GM23338 (cell line): ENCODE data around the gene MCTP1. TPM values are rescaled to one million over a fixed set of nuclear protein-coding genes. Genes with fewer than 3 reads are reported as not detected.

Source experiments
- ATAC-seq: fragments of 200-7000 bp; cut with Tn5 transposase; 3 replicates; pipeline ENCODE4 v1.9.1; 2020
- DNase-seq: peaks from one replicate; pipeline ENCODE4 v3.0.0-alpha.2; 2015; ENCODE audit warnings: low spot score
- H2AFZ ChIP-seq: fragments of 200-600 bp; sonication (generic); 2 replicates; pipeline ENCODE4 v1.8.0; 2016; ENCODE audit warnings: antibody characterized with exemption, mild to moderate bottlenecking, moderate library complexity
- H3F3A ChIP-seq: fragments of 200-600 bp; sonication (generic); replicated peaks from 2 replicates; pipeline ENCODE4 v1.8.0; 2017; ENCODE audit warnings: antibody characterized with exemption, mixed run types, low read depth
- H3K27ac ChIP-seq: fragments of 200-600 bp; sonication (generic); 2 replicates; pipeline ENCODE4 v1.6.1; 2016; ENCODE audit warnings: low read depth
- H3K27me3 ChIP-seq: fragments of 200-600 bp; sonication (generic); 2 replicates; pipeline ENCODE4 v1.8.0; 2016; ENCODE audit warnings: mild to moderate bottlenecking, mixed run types, moderate library complexity; ENCODE audit not compliant: insufficient read depth
- H3K36me3 ChIP-seq: fragments of 200-600 bp; sonication (generic); 2 replicates; pipeline ENCODE4 v1.8.0; 2016; ENCODE audit warnings: mild to moderate bottlenecking; ENCODE audit not compliant: insufficient read depth
- H3K4me1 ChIP-seq: fragments of 200-600 bp; sonication (generic); 2 replicates; pipeline ENCODE4 v1.8.0; 2016; ENCODE audit warnings: mild to moderate bottlenecking, moderate library complexity; ENCODE audit not compliant: insufficient read depth
- H3K4me2 ChIP-seq: fragments of 200-600 bp; sonication (generic); 2 replicates; pipeline ENCODE4 v1.7.1; 2017; ENCODE audit warnings: mixed run types
- H3K4me3 ChIP-seq: fragments of 200-600 bp; sonication (generic); 2 replicates; pipeline ENCODE4 v1.6.1; 2016; ENCODE audit warnings: mixed run types
- H3K79me2 ChIP-seq: fragments of 200-600 bp; sonication (generic); replicated peaks from 2 replicates; pipeline ENCODE4 v1.8.0; 2017; ENCODE audit warnings: mild to moderate bottlenecking; ENCODE audit not compliant: insufficient read depth
- H3K9me2 ChIP-seq: fragments of 200-600 bp; sonication (generic); 2 replicates; pipeline ENCODE4 v1.8.0; 2017; ENCODE audit not compliant: insufficient read depth
- H4K20me1 ChIP-seq: fragments of 200-600 bp; sonication (generic); replicated peaks from 2 replicates; pipeline ENCODE4 v1.8.0; 2017; ENCODE audit warnings: mild to moderate bottlenecking; ENCODE audit not compliant: insufficient read depth
- H3K27ac Mint-ChIP-seq: 2 replicates; pipeline ENCODE4 v1.8.0; 2020; ENCODE audit warnings: inconsistent platforms, mild to moderate bottlenecking, moderate library complexity, mixed read lengths
- H3K27me3 Mint-ChIP-seq: 3 replicates; pipeline ENCODE4 v1.8.0; 2022; ENCODE audit warnings: low read depth, mild to moderate bottlenecking, moderate library complexity, mixed read lengths, inconsistent platforms; ENCODE audit not compliant: insufficient read depth, poor library complexity
- H3K36me3 Mint-ChIP-seq: 3 replicates; pipeline ENCODE4 v1.8.0; 2021; ENCODE audit warnings: low read depth, mild to moderate bottlenecking, inconsistent platforms, moderate library complexity, mixed read lengths
- H3K4me1 Mint-ChIP-seq: 3 replicates; pipeline ENCODE4 v1.8.0; 2020; ENCODE audit warnings: mild to moderate bottlenecking, inconsistent platforms, mixed read lengths
- H3K4me3 Mint-ChIP-seq: 3 replicates; pipeline ENCODE4 v1.8.0; 2021; ENCODE audit warnings: moderate library complexity, mild to moderate bottlenecking, inconsistent platforms, mixed read lengths
- H3K9me3 Mint-ChIP-seq: 3 replicates; pipeline ENCODE4 v1.8.0; 2020; ENCODE audit warnings: moderate library complexity, mild to moderate bottlenecking, inconsistent platforms, mixed read lengths
- EZH2 ChIP-seq: fragments of 200-600 bp; sonication (generic); IDR thresholded peaks from one replicate; pipeline ENCODE4 v1.8.0; 2017; ENCODE audit warnings: antibody characterized with exemption, mild to moderate bottlenecking, low read depth; ENCODE audit not compliant: unreplicated experiment
- EZH2phosphoT487 ChIP-seq: fragments of 200-600 bp; sonication (generic); IDR thresholded peaks from one replicate; pipeline ENCODE4 v1.8.1; 2018; ENCODE audit warnings: antibody characterized with exemption; ENCODE audit not compliant: unreplicated experiment
- polyA plus RNA-seq: library from polyadenylated mRNA; unstranded; fragments of >200 nt; fragmentation: Nextera tagmentation; extraction: Ambion mirVana; gene quantifications from 2 replicates; pipeline ENCODE4 v1.2.1, GENCODE V29; 2016
- total RNA-seq: library from RNA; depleted of rRNA; stranded (reverse); fragments of >200 nt; shearing (Covaris generic); gene quantifications from 2 replicates; pipeline ENCODE4 v1.2.3, GENCODE V29; 2014
- TF ChIP-seq, protein P1 (sequence below): fragments of 250-450 bp; sonication (Bioruptor Pico); IDR thresholded peaks from 2 replicates; pipeline ENCODE4 v1.5.0; 2020; ENCODE audit warnings: mild to moderate bottlenecking, moderate library complexity
- TF ChIP-seq, protein P2 (sequence below): IDR thresholded peaks from 2 replicates; pipeline ENCODE4 v1.6.1; 2016; ENCODE audit warnings: antibody characterized with exemption

MCTP1 gene
- total and polyA plus RNA-seq, 2 experiments from 2014 or later: 3.7 to 4.2 TPM

DNA sequence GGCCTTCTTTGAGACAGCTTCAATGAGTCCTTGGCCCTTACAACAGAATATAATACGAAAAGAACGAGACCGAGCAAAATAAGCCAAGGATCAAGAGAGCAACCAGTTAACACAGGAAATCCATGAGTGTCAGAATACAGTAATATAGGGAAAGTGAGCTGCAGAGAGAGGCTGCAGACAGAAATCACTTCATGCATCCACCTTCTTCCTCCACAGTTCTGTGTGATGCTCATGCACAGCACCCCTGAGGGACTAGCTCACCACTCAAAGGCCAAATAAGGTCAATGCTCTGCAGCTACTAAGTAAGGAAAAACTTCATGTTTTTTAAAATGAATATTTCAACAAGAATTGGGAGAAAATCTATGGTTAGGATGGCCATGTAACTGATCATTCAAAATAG is 257.1 kb downstream of the MCTP1 start (continued):
- TF ChIP-seq, protein P1, sequence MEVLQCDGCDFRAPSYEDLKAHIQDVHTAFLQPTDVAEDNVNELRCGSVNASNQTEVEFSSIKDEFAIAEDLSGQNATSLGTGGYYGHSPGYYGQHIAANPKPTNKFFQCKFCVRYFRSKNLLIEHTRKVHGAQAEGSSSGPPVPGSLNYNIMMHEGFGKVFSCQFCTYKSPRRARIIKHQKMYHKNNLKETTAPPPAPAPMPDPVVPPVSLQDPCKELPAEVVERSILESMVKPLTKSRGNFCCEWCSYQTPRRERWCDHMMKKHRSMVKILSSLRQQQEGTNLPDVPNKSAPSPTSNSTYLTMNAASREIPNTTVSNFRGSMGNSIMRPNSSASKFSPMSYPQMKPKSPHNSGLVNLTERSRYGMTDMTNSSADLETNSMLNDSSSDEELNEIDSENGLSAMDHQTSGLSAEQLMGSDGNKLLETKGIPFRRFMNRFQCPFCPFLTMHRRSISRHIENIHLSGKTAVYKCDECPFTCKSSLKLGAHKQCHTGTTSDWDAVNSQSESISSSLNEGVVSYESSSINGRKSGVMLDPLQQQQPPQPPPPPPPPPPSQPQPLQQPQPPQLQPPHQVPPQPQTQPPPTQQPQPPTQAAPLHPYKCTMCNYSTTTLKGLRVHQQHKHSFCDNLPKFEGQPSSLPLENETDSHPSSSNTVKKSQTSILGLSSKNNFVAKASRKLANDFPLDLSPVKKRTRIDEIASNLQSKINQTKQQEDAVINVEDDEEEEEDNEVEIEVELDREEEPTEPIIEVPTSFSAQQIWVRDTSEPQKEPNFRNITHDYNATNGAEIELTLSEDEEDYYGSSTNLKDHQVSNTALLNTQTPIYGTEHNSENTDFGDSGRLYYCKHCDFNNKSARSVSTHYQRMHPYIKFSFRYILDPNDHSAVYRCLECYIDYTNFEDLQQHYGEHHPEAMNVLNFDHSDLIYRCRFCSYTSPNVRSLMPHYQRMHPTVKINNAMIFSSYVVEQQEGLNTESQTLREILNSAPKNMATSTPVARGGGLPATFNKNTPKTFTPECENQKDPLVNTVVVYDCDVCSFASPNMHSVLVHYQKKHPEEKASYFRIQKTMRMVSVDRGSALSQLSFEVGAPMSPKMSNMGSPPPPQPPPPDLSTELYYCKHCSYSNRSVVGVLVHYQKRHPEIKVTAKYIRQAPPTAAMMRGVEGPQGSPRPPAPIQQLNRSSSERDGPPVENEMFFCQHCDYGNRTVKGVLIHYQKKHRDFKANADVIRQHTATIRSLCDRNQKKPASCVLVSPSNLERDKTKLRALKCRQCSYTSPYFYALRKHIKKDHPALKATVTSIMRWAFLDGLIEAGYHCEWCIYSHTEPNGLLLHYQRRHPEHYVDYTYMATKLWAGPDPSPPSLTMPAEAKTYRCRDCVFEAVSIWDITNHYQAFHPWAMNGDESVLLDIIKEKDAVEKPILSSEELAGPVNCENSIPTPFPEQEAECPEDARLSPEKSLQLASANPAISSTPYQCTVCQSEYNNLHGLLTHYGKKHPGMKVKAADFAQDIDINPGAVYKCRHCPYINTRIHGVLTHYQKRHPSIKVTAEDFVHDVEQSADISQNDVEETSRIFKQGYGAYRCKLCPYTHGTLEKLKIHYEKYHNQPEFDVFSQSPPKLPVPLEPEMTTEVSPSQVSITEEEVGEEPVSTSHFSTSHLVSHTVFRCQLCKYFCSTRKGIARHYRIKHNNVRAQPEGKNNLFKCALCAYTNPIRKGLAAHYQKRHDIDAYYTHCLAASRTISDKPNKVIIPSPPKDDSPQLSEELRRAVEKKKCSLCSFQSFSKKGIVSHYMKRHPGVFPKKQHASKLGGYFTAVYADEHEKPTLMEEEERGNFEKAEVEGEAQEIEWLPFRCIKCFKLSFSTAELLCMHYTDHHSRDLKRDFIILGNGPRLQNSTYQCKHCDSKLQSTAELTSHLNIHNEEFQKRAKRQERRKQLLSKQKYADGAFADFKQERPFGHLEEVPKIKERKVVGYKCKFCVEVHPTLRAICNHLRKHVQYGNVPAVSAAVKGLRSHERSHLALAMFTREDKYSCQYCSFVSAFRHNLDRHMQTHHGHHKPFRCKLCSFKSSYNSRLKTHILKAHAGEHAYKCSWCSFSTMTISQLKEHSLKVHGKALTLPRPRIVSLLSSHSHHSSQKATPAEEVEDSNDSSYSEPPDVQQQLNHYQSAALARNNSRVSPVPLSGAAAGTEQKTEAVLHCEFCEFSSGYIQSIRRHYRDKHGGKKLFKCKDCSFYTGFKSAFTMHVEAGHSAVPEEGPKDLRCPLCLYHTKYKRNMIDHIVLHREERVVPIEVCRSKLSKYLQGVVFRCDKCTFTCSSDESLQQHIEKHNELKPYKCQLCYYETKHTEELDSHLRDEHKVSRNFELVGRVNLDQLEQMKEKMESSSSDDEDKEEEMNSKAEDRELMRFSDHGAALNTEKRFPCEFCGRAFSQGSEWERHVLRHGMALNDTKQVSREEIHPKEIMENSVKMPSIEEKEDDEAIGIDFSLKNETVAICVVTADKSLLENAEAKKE (CRISPR knock-in tag): no peak
- TF ChIP-seq, protein P2, sequence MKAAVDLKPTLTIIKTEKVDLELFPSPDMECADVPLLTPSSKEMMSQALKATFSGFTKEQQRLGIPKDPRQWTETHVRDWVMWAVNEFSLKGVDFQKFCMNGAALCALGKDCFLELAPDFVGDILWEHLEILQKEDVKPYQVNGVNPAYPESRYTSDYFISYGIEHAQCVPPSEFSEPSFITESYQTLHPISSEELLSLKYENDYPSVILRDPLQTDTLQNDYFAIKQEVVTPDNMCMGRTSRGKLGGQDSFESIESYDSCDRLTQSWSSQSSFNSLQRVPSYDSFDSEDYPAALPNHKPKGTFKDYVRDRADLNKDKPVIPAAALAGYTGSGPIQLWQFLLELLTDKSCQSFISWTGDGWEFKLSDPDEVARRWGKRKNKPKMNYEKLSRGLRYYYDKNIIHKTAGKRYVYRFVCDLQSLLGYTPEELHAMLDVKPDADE: no peak
- no peak for TF ChIP-seq EZH2phosphoT487

DNA sequence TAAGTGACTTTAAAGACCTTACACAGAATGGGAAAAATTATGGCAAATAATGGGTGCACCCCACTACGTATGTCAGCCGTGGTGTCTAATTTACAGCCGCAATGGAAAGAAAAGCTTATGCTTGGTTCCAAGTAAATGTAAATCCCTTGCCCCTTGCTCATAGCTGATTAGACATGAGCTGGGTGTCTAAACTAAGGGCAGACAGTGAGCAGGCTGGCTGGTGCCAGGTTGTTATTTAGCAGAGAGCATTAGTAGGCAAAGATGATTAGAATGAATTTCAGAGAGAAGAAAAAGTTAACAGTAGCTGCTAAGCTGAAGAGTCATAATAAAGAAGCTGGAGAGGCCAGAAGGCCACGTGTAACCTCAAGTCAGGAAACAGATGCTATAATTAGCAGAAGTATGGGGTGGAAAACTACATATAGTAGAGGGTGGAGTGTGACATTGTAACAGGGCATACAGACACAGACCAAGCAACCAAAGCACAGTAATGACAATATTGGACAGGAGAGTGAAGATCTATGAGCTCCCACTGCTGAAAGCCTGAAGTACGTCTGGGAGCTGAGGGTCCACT is 257.7 kb downstream of the MCTP1 start:
- H3K27ac Mint-ChIP-seq: no peak overlapping the region
- no peaks in the 10 kb centered on the region for H3K9me3 Mint-ChIP-seq
- peaks cover 5% of the 10 kb centered on the region for H3K4me1 Mint-ChIP-seq
- ATAC-seq: no peak
- Histone ChIP-seq H3K9me2 (peaks cover 5% of the 10 kb centered on the region), H2AFZ (no peak overlapping the region; the same call in 1 of the 2 replicates), H3K4me1 (no peaks in the 10 kb centered on the region), H4K20me1 (no peaks in the 10 kb centered on the region), H3K4me3 (no peak overlapping the region), H3K36me3 (no peaks in the 10 kb centered on the region), H3K27ac (no peak overlapping the region), H3K79me2 (no peaks in the 10 kb centered on the region), H3F3A (no peaks in the 10 kb centered on the region), H3K4me2 (no peak overlapping the region), H3K27me3 (no peaks in the 10 kb centered on the region)
- H3K36me3 Mint-ChIP-seq: no peaks in the 10 kb centered on the region
- no peak overlapping the region for H3K4me3 Mint-ChIP-seq
- TF ChIP-seq EZH2: no peak
- TF ChIP-seq, protein P1 (CRISPR knock-in tag): no peak
- no peak for DNase-seq
- H3K27me3 Mint-ChIP-seq: peaks cover 1% of the 10 kb centered on the region
